Measurements from ENCODE around the gene MAPKBP1. TPM values are rescaled to one million over a fixed set of nuclear protein-coding genes. Genes with fewer than 3 reads are reported as not detected.
A peak's percentile ranks its signal among the peaks of the same experiment; 100 is the strongest.
"Not testable (repeated sequence)": the region's sequence is repeated elsewhere in the genome, so short reads cannot be mapped to it uniquely, and the experiment has no call there.

MAPKBP1 gene, protein sequence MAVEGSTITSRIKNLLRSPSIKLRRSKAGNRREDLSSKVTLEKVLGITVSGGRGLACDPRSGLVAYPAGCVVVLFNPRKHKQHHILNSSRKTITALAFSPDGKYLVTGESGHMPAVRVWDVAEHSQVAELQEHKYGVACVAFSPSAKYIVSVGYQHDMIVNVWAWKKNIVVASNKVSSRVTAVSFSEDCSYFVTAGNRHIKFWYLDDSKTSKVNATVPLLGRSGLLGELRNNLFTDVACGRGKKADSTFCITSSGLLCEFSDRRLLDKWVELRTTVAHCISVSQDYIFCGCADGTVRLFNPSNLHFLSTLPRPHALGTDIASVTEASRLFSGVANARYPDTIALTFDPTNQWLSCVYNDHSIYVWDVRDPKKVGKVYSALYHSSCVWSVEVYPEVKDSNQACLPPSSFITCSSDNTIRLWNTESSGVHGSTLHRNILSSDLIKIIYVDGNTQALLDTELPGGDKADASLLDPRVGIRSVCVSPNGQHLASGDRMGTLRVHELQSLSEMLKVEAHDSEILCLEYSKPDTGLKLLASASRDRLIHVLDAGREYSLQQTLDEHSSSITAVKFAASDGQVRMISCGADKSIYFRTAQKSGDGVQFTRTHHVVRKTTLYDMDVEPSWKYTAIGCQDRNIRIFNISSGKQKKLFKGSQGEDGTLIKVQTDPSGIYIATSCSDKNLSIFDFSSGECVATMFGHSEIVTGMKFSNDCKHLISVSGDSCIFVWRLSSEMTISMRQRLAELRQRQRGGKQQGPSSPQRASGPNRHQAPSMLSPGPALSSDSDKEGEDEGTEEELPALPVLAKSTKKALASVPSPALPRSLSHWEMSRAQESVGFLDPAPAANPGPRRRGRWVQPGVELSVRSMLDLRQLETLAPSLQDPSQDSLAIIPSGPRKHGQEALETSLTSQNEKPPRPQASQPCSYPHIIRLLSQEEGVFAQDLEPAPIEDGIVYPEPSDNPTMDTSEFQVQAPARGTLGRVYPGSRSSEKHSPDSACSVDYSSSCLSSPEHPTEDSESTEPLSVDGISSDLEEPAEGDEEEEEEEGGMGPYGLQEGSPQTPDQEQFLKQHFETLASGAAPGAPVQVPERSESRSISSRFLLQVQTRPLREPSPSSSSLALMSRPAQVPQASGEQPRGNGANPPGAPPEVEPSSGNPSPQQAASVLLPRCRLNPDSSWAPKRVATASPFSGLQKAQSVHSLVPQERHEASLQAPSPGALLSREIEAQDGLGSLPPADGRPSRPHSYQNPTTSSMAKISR (N-terminal part only)
- total RNA-seq = 6.6 TPM

DNA sequence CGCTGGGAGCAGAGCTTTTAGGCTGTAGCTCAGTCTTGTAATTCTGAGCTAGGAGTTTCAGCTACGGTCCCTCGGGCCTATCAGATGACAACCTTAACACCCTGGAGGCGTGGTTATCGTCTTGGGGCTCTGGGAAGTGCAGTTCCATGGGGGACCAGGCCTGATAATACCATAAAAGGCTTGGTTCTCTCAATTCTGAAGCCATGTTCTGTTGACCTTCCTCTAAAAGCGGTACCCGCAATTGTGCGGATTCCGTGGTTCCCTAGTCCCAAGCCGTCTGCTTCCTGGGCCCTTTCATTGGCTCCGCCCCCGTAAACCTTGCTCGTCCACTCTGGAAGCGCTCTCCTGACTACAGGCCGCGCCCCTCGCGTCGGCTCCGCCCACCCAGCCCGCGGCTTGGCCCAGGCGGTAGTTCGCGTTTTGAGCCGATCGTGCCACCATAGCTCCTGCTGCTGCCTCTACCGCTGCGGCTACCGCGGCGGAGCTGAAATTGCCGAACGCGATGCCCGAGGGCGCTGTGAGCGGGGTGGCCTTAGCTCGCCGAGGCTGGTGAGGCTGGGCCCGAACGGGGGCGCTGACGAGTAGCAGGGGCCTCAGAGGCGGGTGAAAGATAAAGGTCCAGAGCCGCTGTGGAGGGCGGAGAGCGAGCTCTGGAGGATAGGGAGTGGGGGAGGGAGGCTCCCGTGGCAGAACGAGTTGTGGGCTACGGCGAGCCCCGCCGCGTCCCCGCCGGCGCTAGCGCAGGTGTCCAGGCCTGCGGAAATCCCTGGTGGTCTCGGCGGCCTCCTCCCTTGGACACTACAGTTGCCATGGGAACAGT lies at the start of gene MAPKBP1:
TSS of gene MAPKBP1 (plus strand) at position 423 of the 820 bp plus-strand sequence. CDS start 792 bp downstream, outside the sequence.
- ATAC-seq (peak; percentile 94), DNase-seq (ENCODE audit: low spot score) (peak; percentile 98)

DNA sequence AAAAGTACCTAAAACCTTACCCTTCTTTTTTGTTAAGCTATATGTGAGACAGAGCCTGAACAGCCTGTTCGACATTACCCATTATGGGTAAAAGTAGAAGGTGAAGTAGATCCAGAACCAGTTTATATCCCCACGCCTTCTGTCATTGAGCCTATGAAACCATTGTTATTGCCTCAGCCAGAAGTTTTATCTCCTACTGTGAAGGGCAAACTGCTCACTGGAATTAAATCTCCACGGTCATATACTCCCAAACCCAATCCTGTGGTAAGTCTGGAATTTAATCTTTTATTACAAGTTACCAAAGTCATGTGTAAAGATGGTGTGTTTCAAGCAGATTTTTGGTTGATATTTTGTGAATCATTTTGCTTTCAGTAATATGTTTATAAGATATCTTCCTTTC lies 47.1 kb upstream of the MAPKBP1 start:
- ATAC-seq (no peak), DNase-seq (ENCODE audit: low spot score) (no peak)

DNA sequence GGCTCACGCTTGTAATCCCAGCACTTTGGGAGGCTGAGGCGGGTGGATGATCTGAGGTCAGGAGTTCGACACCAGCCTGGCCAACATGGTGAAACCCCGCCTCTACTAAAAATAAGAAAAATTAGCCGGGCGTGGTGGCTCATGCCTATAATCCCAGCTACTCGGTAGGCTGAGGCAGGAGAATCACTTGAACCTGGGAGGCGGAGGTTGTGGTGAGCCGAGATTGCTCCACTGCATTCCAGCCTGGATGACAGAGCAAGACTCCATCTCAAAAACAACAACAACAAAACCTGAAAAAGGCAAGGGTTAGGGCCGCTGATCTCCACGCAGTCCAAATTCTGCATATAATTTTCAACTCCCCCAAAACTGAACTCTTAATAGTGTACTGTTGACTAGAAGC lies 46.2 kb upstream of the MAPKBP1 start:
- not testable (repeated sequence) for DNase-seq (ENCODE audit: low spot score); ATAC-seq

DNA sequence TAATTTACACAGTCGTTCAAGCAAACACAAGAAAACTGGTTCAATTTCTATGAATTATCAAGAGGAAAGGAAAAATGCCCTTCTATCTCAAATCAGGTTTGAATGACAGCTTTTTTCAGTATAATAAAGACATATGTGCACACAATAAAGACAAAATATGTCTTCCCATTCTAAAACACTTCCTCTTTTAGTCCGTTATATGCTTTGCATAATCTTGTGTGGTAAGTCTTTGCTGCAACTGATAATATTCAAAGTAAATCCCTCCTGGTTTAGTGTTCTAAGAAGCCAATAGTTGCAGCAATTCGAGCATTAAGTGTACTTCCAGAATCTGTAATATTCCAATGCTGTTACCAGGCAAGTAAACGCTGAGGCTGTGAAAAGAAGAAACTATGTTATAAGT lies 43.7 kb upstream of the MAPKBP1 start:
- ATAC-seq = no peak
- no peak for DNase-seq (ENCODE audit: low spot score)

DNA sequence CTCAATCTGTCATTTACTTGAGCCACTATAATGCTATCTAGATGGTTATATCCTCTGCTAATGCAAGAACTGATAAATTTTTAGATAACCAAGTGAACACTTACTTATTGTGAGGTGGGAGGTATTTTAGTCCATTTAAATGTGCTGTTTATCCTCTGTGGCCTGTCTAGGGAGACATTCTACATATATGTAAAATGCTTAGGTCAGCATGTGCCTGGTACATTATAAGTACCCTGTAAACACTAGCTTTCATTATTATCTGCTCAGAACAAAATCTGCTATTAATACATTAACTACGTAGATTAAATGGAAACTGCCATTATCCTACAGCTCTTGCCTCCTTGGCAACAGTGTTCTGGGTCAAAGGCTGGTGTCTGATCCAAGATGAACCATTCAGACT lies 41.8 kb upstream of the MAPKBP1 start:
- DNase-seq (ENCODE audit: low spot score) (no peak), ATAC-seq (no peak)

DNA sequence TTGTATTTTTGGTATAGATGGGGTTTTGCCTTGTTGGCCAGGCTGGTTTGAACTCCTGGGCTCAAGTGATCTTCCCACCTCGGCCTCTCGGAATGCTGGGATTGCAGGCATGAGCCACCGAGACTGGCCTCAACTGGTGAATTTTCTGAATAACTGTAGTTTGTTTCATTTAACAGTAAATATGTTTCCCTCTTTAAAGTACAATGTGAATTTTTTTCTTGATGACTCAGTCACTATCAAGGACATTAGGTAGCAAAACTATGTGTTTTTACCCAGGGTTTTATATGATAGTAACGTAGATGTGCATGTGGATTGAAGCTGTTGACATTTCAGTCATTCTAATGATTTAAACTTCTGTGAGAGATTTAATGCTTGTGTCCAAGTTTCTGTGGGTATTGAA lies 40.2 kb upstream of the MAPKBP1 start:
- no peak for ATAC-seq
- DNase-seq (ENCODE audit: low spot score) = no peak

DNA sequence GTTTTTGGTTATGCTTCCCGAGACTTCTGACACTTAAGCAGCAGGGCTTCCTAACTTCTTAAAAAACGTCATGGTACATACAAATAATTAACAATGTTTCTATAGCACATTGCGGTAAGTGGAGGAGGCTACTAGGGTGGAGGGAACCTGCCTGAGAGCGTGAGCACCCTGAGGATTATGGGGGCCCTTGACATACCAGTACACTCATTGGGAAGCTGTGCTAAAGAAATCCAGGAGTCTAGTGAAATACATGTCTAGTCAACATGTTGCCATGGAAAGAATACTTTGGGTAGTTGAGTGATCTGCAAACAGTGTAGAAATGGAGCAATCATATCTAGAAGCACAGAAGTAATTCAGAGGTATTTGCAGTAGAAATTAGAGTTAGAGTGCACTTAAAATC lies 39.2 kb upstream of the MAPKBP1 start:
- no peak for ATAC-seq
- DNase-seq (ENCODE audit: low spot score) = no peak

DNA sequence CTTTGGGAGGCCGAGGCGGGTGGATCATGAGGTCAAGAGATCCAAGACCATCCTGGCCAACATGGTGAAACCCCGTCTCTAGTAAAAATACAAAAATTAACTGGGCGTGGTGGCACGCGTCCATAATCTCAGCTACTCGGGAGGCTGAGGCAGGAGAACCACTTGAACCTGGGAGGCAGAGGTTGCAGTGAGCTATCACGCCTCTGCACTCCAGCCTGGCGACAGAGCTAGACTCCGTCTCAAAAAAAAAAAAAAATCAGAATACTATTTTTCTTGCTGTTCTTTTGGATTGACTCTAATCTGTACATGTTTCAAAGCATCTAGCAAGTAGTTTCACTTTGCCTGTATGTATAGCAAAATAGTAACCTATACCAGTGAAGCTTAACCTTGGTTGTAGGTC lies 38.8 kb upstream of the MAPKBP1 start:
- not testable (repeated sequence) for DNase-seq (ENCODE audit: low spot score); ATAC-seq

DNA sequence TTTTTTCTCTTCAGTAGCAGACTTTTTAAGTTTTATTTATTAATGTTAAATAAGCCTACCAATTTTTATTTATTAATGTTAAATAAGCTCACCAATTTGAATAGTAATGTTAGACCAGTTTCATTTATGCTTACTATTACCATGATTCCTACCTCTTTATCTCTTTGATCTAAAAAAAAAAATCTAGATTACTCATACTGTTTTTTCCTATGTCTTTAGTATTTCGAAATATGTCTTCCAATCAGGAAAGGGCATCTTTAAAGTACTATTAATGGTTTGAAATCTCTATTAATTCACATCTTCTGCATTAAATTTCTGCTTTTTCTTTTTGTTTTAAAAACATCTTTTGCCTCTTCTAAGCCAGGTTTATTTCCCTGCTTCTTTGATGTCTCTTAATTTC lies 27.5 kb upstream of the MAPKBP1 start:
- ATAC-seq (no peak), DNase-seq (ENCODE audit: low spot score) (no peak)

DNA sequence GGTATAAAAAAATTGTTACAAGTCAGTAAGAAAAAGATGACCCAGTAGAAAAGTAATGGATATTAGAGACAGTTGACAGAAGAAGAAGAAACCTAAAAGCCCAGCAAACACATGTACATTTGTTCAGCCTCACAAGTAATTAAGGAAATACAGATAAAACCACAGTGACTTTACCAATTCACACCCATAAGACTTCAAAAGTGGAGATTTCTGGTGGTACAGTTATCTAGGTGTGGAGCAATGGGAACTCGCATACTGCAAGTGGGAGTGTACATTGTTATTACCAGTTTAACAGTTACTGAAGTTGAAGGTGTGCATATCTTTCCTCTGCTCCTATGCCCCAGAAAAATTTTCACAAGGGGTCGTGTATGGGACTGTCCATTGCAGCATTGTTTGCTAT lies 18.1 kb upstream of the MAPKBP1 start:
- ATAC-seq = no peak
- no peak for DNase-seq (ENCODE audit: low spot score)

DNA sequence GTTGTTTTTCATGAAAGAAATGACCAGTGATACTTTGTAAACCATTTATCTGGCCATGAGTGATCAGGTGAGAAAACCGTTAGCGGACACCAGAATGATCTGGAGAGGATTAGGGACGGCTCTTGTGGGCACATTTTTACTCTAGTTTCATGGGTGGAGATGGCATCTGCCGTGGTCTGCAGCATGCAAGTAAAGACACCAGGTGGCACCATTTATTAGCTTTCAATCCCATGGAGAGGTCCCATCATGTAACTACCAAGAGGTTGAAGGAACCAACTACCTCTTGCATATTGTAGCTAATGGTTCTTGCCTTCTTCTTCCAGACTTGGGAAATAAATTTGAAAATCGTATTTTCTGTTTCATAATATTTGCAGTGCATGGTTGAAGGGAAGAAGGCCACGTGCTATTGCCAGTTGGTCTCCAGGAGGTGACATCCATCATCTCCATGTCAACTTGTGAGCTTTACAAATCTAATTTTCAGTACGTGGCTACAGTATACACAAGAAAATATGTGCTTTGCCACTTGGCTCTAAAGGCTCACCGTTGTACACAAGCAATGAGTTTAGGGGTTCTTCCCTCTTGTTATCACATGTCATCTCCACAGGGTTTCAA lies 1.5 kb upstream of the MAPKBP1 start:
- ATAC-seq = peak; percentile 54
- DNase-seq (ENCODE audit: low spot score) = peak; percentile 60

DNA sequence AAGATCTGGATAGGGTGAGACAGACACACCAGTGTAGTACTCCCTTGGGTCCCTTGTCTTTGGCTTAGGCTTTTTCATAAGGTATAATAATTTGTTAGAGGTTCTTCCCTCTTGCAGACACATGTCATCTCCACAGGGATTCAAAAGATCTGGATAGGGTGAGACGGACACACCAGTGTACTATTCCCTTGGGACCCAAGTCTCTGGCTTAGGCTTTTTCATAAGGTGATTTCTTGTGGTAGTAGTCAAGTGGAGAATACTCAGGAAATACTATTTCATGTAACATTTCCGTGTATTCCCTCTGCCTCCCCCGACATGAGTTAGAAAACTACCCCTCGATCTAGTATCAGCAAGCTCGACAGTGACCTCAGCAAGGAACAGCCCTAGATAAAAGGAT lies 954 bp upstream of the MAPKBP1 start:
- no peak for DNase-seq (ENCODE audit: low spot score)
- no peak for ATAC-seq

DNA sequence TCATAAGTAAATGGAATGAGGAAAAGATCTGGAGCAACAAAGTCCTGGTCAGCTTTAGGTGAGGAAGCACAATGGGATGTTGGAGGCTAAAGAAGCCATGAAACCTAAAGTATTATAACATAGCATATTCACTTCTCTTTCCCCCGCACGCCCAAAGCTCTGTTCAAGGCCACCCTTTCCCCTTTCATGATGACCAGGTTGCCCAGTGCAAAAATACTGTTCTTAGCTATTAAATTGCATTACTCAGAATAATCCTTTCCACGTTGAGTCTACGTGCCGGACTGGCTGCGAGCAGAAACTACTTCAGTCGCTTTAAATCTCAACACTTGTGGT lies 589 bp upstream of the MAPKBP1 start:
- ATAC-seq (no peak), DNase-seq (ENCODE audit: low spot score) (no peak)

DNA sequence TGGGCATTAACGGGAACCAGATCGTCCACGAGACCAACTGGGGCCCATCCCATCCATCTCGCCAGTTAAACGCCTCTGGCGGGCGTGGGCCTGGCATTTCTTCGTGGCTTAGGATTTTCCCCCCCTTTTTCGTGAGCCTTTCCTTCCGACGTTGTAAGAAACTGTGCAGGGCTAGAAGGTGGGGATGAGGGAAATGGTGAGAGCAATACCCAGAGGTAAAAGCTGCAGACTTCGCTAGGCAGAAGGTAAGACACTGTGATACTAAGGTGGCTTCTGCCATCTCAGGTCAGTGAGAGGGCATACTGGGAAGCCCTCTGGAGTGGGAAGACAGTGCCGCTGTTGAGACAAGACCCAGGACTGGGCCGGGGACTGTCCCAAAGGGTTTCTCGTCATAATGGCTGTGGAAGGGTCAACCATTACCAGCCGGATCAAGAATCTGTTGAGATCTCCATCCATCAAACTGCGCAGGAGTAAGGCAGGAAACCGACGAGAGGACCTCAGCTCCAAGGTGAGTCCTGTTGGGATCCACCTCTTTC lies 666 bp downstream of the MAPKBP1 start:
- no peak for DNase-seq (ENCODE audit: low spot score)
- peak; percentile 18 for ATAC-seq

DNA sequence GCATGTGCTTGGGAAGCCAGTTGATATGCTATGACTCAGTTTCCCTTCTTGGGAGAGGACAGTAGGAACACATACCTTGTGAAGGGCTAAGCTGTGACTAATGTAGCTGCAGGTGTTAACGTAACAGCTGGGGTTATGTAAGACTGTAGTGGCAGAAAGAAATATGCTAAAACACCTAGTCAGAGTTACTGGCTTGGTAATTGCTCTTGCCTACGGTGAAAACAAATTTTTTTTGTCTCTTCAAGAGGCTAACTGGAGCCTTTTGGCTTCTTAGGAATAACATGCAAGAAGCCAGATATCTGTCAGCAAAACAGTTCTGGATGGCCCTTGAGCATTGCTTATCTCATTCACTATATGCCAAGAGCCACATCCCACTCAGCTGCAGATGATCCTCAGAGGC lies 1.4 kb downstream of the MAPKBP1 start:
- no peak for ATAC-seq

DNA sequence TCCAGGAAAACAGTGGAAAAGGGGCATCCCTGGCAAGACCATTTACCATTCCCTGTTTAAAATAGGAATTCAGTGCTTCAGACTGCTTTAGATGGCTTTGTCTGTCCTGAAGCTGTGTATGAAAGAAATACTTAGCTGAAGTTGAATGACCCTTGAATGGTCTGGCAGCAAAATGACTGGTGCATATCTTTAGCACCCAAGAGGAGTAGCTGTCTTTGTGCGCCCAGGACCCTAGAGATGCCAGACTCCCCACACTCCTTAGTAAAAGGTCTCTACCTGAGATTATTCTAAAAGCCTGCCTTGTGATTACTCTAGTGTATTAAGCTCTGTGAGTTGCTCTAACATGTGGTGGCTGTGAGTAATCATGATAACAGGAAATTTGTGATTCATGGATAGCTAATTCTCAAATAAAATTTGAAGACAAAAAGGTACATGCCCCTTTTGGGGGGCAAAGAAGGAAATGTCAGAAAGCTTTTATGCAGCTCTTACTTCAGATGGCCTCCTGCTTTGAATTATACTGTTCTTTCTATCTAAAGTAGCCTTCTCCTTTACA lies 3.2 kb downstream of the MAPKBP1 start:
- DNase-seq (ENCODE audit: low spot score) (no peak), ATAC-seq (no peak)

More for the DNA sequence above, 1.4 kb downstream of the MAPKBP1 start:
- no peak for DNase-seq (ENCODE audit: low spot score)

DNA sequence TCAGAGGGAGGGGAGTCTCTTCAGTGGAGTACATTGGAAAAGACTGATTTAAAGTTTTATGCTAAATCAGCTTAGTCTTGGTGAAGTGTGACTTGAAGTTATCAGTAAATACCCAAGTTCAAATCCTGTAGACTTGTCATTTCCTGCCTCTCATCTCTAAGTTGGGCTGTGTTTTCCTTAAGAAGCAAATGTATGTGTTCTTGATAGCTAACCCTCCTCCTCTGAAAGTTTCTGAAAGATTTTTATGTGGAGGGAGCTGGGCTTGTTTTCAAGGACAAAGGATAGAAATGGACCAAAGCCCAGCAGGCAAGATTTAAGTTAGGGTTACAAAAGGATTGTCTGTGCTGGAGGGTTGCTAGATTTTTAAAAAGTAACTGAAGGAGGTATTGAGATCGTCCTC lies 4.2 kb downstream of the MAPKBP1 start:
- DNase-seq (ENCODE audit: low spot score) (no peak), ATAC-seq (no peak)

DNA sequence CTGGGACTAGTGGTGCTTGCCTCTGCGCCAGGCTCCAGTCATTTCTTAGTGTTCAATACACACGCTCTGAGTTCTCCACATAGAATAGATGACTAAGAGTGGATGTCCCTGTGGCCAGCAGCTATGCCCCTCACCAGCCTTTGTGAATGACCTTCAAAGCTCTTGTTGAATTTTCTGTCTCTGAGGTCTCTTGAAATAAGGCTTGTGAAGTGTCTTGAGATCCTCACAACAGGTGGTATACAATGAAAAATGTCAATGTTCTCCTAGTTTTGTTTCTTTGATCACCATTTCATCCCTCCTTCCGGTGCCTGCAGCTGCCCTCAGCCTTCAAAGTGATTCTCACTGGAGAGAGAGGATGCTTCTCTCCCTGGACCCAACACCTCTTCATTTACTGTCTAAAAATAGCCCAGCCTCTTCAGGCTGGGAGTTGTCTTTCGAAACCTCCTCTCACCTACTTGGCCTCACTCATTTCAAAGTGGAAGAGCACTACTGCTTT lies 5.4 kb downstream of the MAPKBP1 start:
- no peak for DNase-seq (ENCODE audit: low spot score)
- ATAC-seq = peak; percentile 54

DNA sequence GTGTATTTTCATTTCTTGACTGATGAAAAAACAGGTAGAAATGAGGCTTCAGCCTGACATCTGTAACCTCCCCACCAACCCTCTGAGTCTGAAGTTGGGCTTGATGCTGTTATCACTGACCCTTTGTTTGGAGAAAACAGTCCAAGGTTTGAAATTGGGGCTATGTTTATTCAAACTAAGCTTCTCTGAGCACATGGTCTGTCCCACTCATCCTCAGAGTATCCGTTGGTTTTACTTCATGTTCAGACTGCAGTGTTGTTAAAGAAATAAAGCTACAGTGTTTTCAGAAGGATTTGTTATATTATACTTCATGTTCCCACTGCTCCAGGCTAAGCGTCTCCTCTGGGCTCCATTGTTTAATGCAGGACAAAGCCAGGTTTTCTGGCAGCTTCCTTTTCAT lies 6.0 kb downstream of the MAPKBP1 start:
- no peak for DNase-seq (ENCODE audit: low spot score)
- ATAC-seq = peak; percentile 17

Data from left lobe of liver (tissue), 2 donors.